WERI-Rb-1 (cell line): Measurements from ENCODE around the gene ACSF3.
"Not testable (repeated sequence)": the region's sequence is repeated elsewhere in the genome, so short reads cannot be mapped to it uniquely, and the experiment has no call there.

Source experiments
- DNase-seq: peaks from one replicate; pipeline ENCODE4 v3.0.0-alpha.2; 2020
- H3K27ac ChIP-seq: fragments of 250-450 bp; sonication (Bioruptor Pico); 2 replicates; pipeline ENCODE4 v1.5.1; 2020; ENCODE audit warnings: mild to moderate bottlenecking, moderate library complexity
- H3K27me3 ChIP-seq: fragments of 250-450 bp; sonication (Bioruptor Pico); 2 replicates; pipeline ENCODE4 v1.5.1; 2021; ENCODE audit warnings: mild to moderate bottlenecking, low read depth, moderate library complexity; ENCODE audit not compliant: insufficient read depth, severe bottlenecking
- H3K36me3 ChIP-seq: fragments of 250-450 bp; sonication (Bioruptor Pico); 2 replicates; pipeline ENCODE4 v1.5.1; 2020; ENCODE audit warnings: mild to moderate bottlenecking, moderate library complexity
- H3K4me3 ChIP-seq: 2 replicates; pipeline ENCODE4 v1.5.1; 2011; ENCODE audit warnings: low read depth, mild to moderate bottlenecking, control low read depth, low read length
- H3K9me3 ChIP-seq: fragments of 250-450 bp; sonication (Bioruptor Pico); 2 replicates; pipeline ENCODE4 v1.5.1; 2021; ENCODE audit warnings: mild to moderate bottlenecking, moderate library complexity; ENCODE audit not compliant: severe bottlenecking
- TF ChIP-seq, protein P1 (sequence below): IDR thresholded peaks from 2 replicates; pipeline ENCODE4 v1.5.1; 2011; ENCODE audit warnings: low read depth, mild to moderate bottlenecking, control low read depth, inconsistent platforms, low read length

ACSF3 gene

DNA sequence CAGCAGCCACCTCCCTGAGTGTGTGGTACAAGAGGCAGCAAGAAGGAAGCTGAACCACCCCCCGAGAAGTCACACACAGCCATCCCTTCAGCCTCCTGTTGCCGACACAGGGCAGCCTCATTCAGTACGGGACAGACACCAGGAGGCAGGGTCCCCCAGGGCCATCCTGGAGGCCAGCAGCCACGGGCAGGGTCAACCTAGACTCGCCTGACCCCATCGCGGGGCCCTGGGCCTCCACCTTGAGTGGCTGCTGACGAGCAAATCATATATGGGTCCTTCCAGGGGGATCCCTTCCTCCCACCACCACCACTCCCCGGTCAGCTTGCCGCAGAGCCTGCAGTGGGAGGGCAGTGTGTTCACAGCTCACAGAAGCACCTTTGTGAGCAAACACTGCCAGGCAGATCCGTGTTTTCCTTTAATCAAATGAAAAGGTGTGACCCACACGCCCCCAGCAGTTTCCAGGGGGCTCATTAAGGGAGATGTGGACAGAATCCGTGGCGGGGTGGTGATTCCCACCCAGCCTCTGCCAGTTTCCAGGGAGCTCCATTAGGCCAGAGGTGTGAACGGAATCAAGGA, 5.6 kb upstream of the ACSF3 start:
- no peak overlapping the region for H3K4me3 ChIP-seq
- no peaks in the 10 kb centered on the region for H3K27me3 ChIP-seq

DNA sequence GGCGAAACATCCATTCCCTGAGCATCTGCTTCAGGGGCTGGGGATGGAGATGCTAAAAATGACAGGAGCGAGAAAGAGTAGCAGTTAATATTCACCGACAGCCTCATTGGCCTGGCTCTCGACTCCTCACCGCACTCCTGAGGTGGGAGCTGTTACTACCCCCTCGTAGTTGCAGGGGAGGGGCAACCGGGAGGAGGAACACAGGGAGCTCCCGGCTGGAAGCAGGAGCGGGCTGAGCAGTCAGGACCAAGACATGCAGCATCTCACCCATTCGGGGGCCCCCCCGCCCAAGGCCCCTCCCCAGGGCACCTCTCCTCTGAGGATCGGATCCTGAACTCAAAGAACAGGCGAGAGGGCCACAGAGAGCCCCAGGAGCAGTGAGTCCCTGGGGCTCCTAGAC, 4.5 kb upstream of the ACSF3 start:
- H3K27me3 ChIP-seq, result no peaks in the 10 kb centered on the region
- no peak for DNase-seq
- H3K27ac ChIP-seq, result no peak overlapping the region
- H3K36me3 ChIP-seq, result no peaks in the 10 kb centered on the region
- H3K9me3 ChIP-seq, result no peaks in the 10 kb centered on the region
- TF ChIP-seq, protein P1, sequence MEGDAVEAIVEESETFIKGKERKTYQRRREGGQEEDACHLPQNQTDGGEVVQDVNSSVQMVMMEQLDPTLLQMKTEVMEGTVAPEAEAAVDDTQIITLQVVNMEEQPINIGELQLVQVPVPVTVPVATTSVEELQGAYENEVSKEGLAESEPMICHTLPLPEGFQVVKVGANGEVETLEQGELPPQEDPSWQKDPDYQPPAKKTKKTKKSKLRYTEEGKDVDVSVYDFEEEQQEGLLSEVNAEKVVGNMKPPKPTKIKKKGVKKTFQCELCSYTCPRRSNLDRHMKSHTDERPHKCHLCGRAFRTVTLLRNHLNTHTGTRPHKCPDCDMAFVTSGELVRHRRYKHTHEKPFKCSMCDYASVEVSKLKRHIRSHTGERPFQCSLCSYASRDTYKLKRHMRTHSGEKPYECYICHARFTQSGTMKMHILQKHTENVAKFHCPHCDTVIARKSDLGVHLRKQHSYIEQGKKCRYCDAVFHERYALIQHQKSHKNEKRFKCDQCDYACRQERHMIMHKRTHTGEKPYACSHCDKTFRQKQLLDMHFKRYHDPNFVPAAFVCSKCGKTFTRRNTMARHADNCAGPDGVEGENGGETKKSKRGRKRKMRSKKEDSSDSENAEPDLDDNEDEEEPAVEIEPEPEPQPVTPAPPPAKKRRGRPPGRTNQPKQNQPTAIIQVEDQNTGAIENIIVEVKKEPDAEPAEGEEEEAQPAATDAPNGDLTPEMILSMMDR, result no peak
- H3K4me3 ChIP-seq, result no peak overlapping the region

More for the DNA sequence above, 5.6 kb upstream of the ACSF3 start:
- TF ChIP-seq, protein P1, result no peak
- Histone ChIP-seq H3K9me3 (no peaks in the 10 kb centered on the region), H3K36me3 (no peaks in the 10 kb centered on the region), H3K27ac (no peak overlapping the region)
- DNase-seq, result no peak

DNA sequence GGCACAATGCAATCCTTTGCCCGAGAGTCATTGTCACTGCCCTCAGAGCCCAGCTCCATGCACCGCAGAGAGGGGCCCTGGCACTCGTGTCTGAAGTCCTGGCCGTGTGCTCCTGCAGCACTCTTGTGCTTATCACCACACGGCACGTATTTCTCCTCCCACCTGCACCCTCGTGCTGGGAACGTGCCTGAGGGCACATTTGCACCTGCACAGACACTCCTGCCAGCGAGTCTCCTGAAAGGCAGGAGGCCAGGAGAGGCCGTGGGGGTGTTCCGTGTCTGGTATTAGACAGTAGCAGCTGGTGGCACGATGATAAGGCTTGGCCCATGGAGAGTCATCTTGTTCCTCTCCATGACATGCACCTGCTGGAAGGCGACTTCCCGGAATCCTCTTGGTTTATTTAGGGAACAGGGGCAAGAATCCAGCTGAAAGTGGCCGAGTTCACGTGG, 3.4 kb upstream of the ACSF3 start:
- no peak overlapping the region for H3K27ac ChIP-seq
- H3K36me3 ChIP-seq, result no peaks in the 10 kb centered on the region
- H3K27me3 ChIP-seq, result no peaks in the 10 kb centered on the region
- H3K9me3 ChIP-seq, result no peaks in the 10 kb centered on the region
- TF ChIP-seq, protein P1, result no peak
- no peak for DNase-seq
- no peak overlapping the region for H3K4me3 ChIP-seq

DNA sequence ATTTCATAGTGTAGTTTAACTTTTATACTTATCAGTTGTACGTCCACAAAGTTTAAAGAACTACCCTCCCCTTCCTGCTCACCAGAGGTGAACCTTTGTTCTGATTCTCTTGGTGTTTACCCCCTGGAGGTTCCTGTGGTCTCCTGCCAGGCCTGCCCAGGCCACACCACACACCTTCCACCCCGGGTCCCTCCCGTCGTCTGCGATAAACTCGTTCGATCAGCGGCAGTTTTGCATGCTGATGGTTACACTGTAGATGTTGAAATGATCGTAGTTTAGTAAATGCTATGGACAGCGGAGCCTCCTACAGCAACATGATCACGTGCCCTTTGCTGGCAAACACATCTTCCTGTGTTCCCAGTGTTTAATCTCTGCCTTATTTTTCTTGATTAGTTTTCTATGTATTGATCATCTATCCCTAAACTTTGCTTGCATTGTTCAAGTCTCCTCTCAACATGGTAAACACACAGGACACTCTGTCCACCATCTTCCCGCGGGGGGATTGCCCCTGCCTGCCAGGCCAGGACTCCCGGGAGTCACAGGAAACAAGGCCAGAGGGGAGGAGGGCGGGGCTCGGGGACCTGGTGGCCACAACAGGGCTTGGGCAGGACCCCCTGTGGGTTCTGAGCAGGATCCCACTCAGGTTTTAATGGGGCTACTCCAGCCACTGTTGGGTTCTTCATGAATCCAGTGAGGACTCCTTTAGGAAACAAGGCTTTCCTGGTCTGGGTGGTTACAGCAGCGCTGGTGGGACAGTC, 2.8 kb upstream of the ACSF3 start:
- TF ChIP-seq, protein P1, result no peak
- Histone ChIP-seq H3K27me3 (no peaks in the 10 kb centered on the region), H3K4me3 (no peak overlapping the region), H3K9me3 (no peaks in the 10 kb centered on the region), H3K36me3 (no peaks in the 10 kb centered on the region), H3K27ac (no peak overlapping the region)
- no peak for DNase-seq

DNA sequence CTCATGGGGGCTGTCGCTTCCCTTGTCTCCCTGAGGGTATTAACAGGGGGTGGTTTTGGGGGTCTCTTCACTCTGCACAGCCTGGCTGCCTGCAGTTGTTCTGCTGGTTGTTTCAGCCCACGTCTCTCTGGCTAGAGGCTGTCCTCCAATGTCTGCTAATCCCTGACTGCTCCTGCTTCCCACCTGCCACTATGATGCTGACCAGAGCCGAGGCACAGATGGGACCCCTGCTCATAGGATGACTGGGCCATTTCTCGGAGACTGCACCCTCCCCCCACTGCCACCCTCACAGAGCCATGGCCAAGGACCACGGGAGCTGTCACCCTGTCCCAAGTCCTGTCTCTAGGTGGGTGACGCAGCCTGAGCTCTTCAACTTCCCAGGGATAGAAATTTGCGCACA, 1.6 kb upstream of the ACSF3 start:
- H3K9me3 ChIP-seq, result no peaks in the 10 kb centered on the region
- DNase-seq, result peak; percentile 37
- H3K27ac ChIP-seq, result no peak overlapping the region
- no peaks in the 10 kb centered on the region for H3K27me3 ChIP-seq
- TF ChIP-seq, protein P1, result no peak
- no peak overlapping the region for H3K4me3 ChIP-seq
- H3K36me3 ChIP-seq, result no peaks in the 10 kb centered on the region

DNA sequence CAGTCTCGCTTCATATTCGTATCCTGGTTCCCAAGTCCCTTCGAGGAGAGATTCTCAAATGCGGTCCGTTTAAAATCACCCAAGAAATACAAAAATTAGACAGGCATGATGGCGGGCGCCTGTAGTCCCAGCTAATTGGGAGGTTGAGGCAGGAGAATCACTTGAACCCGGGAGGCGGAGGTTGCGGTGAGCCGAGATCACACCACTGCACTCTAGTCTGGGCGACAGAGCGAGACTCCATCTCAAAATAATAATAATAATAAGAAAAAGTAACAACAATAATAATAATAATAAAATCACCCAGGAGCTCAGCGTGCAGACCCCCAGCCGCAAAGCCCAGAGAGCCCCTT, 425 bp upstream of the ACSF3 start:
- H3K27ac ChIP-seq, result peak overlapping the region; percentile 63
- H3K36me3 ChIP-seq, H3K9me3 ChIP-seq, DNase-seq, H3K27me3 ChIP-seq: not testable (repeated sequence)
- peak overlapping the region; percentile 27; the same call in 1 of the 2 replicates for H3K4me3 ChIP-seq
